Pancreas (tissue), 10 donors: ENCODE results near the gene CLCN2. TPM values are rescaled to one million over a fixed set of nuclear protein-coding genes. Genes with fewer than 3 reads are reported as not detected.
"Not testable (repeated sequence)": the region's sequence is repeated elsewhere in the genome, so short reads cannot be mapped to it uniquely, and the experiment has no call there.

Experiments used
- ATAC-seq, 4 donors: fragments of 200-7000 bp; cut with Tn5 transposase; one replicate each; pipeline versions ENCODE4 v1.8.0 to v1.9.1; 2020; ENCODE audit warnings: mild to moderate bottlenecking in 4 of 4, moderate library complexity in 4 of 4
- DNase-seq, 6 donors: peaks; one replicate each; pipeline ENCODE4 v3.0.0-alpha.2; 2020
- FAIRE-seq: peaks from 2 replicates; lab custom pipeline; 2012; peaks lifted over from hg19 to GRCh38; lab: Jason Lieb, UNC
- H3K27ac ChIP-seq, 4 donors: fragments of 200-600 bp; sonication (generic); 1 replicate in 3 of 4; 2 replicates in 1 of 4; pipeline versions ENCODE4 v1.5.0 to v1.8.0; 2020
- H3K27me3 ChIP-seq, 4 donors: fragments of 200-600 bp; one replicate each; pipeline ENCODE4 v1.8.0; 2021
- H3K36me3 ChIP-seq, 3 donors: fragments of 200-600 bp; sonication (generic) in 1 of 3; one replicate each; pipeline versions ENCODE4 v1.5.0 to v1.8.0; 2020 to 2021
- H3K4me1 ChIP-seq, 3 donors: fragments of 200-600 bp; one replicate each; pipeline ENCODE4 v1.8.0; 2021
- H3K4me3 ChIP-seq, 4 donors: fragments of 200-600 bp; sonication (generic) in 2 of 4; one replicate each; pipeline versions ENCODE4 v1.5.0 to v1.8.0; 2020 to 2021
- H3K9me3 ChIP-seq, 4 donors: fragments of 200-600 bp; one replicate each; pipeline ENCODE4 v1.8.0; 2021
- WGBS, 2 donors: extraction: QIAGEN DNeasy Blood & Tissue Kit; methylation state at CpG; one replicate each; pipeline ENCODE4 v1.1.7; 2013; 5-methylcytosine and 5-hydroxymethylcytosine counted together
- intact Hi-C, 3 donors: fragments of 100-400 bp; cut with DNase I; formaldehyde crosslinking; loops; one replicate each; pipeline versions ENCODE4 v1.11.1 to v1.14.2; 2022
- polyA plus RNA-seq, 2 donors: library from polyadenylated mRNA; stranded (reverse); fragments of 200-250 nt; gene quantifications; one replicate each; pipeline ENCODE4 v1.2.3, GENCODE V29; 2013
- total RNA-seq, 6 donors: library from RNA; stranded (reverse); fragmentation: NEBNext Ultra II Directional in 4 of 6; extraction: Animal tissue kit (Norgen Biotek cat#: 25700) in 4 of 6; gene quantifications; one replicate each; pipeline versions ENCODE4 v1.2.1 to v1.2.4, GENCODE V29; 2021 to 2023
- TF ChIP-seq, protein P1 (sequence below), 4 donors: fragments of 200-600 bp; sonication (generic) in 3 of 4; IDR thresholded peaks; one replicate each; pipeline versions ENCODE4 v1.5.0 to v1.8.0; 2021; ENCODE audit warnings: antibody characterized with exemption in 4 of 4
- donor health status: healthy with polysubstance abuse.
- donor health status: DM: no; HTN: no; CAD: no; lungs with moderate emphysema.
- donor health status: DM: no; HTN: no; CAD: no.
- donor health status: control.
- donor health status: control.
- donor health status: Bipolar disorder and iron deficiency.
- donor health status: DM: yes; HTN: yes; CAD: no.
- donor health status: DM: no; HTN: no; CAD: no.
- donor health status: DM: no; HTN: no; CAD: no.
- donor health status: DM: yes; HTN: yes; CAD: no.

Gene CLCN2
- total and polyA plus RNA-seq, 8 donors, result 4.9 to 25.5 (median 7.9) TPM

DNA sequence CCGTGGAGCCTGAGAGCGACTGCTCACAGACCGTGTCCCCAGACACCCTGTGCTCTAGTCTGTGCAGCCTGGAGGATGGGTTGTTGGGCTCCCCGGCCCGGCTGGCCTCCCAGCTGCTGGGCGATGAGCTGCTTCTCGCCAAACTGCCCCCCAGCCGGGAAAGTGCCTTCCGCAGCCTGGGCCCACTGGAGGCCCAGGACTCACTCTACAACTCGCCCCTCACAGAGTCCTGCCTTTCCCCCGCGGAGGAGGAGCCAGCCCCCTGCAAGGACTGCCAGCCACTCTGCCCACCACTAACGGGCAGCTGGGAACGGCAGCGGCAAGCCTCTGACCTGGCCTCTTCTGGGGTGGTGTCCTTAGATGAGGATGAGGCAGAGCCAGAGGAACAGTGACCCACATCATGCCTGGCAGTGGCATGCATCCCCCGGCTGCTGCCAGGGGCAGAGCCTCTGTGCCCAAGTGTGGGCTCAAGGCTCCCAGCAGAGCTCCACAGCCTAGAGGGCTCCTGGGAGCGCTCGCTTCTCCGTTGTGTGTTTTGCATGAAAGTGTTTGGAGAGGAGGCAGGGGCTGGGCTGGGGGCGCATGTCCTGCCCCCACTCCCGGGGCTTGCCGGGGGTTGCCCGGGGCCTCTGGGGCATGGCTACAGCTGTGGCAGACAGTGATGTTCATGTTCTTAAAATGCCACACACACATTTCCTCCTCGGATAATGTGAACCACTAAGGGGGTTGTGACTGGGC is 16.7 kb downstream of the CLCN2 start:
- intact Hi-C loops, result no loop called here
- no peaks in the 10 kb centered on the region for H3K27me3 ChIP-seq
- no peak for FAIRE-seq
- H3K27ac ChIP-seq, result peak overlapping the region in 1 of 4 donors; percentile 0
- no peaks in the 10 kb centered on the region for H3K4me1 ChIP-seq
- H3K9me3 ChIP-seq, result no peaks in the 10 kb centered on the region
- TF ChIP-seq, protein P1, sequence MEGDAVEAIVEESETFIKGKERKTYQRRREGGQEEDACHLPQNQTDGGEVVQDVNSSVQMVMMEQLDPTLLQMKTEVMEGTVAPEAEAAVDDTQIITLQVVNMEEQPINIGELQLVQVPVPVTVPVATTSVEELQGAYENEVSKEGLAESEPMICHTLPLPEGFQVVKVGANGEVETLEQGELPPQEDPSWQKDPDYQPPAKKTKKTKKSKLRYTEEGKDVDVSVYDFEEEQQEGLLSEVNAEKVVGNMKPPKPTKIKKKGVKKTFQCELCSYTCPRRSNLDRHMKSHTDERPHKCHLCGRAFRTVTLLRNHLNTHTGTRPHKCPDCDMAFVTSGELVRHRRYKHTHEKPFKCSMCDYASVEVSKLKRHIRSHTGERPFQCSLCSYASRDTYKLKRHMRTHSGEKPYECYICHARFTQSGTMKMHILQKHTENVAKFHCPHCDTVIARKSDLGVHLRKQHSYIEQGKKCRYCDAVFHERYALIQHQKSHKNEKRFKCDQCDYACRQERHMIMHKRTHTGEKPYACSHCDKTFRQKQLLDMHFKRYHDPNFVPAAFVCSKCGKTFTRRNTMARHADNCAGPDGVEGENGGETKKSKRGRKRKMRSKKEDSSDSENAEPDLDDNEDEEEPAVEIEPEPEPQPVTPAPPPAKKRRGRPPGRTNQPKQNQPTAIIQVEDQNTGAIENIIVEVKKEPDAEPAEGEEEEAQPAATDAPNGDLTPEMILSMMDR (IDR thresholded peaks at IDR 0.05), result no peak
- peak in 1 of 6 donors; percentile 77 for DNase-seq
- H3K36me3 ChIP-seq, result no peaks in the 10 kb centered on the region
- H3K4me3 ChIP-seq, result no peak overlapping the region
- whole genome bisulfite sequencing, 2 donors, result 85% methylated on average over 20 to 24 of the region's 24 CpGs
- ATAC-seq, result no peak

GRCh38 chr3:184343200-184343876 is 18.1 kb downstream of the CLCN2 start:
- H3K4me3 ChIP-seq, result no peak overlapping the region
- H3K9me3 ChIP-seq, result no peaks in the 10 kb centered on the region
- H3K36me3 ChIP-seq, result no peaks in the 10 kb centered on the region
- H3K4me1 ChIP-seq, result no peaks in the 10 kb centered on the region
- H3K27ac ChIP-seq, result no peak overlapping the region
- intact Hi-C loops, result no loop called here
- TF ChIP-seq, protein P1 (IDR thresholded peaks at IDR 0.05), result no peak
- no peak for ATAC-seq
- H3K27me3 ChIP-seq, result no peaks in the 10 kb centered on the region
- WGBS, 2 donors, result 80 to 82% methylated on average over 5 of the region's 5 CpGs
- DNase-seq, result no peak
- FAIRE-seq, result no peak

DNA sequence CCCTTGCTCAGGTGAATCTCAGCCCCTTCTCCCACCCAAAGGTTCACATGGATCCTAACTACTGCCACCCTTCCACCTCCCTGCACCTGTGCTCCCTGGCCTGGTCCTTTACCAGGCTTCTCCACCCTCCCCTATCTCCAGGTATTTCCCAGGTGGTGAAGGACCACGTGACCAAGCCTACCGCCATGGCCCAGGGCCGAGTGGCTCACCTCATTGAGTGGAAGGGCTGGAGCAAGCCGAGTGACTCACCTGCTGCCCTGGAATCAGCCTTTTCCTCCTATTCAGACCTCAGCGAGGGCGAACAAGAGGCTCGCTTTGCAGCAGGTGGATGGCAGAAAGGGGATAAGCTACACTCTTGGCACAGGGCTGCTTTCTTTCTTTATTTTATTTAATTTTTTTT is 19.5 kb downstream of the CLCN2 start:
- Histone ChIP-seq H3K4me1 (peaks cover 0 to 6% (median 0%) of the 10 kb centered on the region in 3 donors), H3K36me3 (no peaks in the 10 kb centered on the region), H3K9me3 (no peaks in the 10 kb centered on the region), H3K4me3 (no peak overlapping the region), H3K27ac (peak overlapping the region in 1 of 4 donors; percentile 22), H3K27me3 (no peaks in the 10 kb centered on the region)
- 54 to 58% methylated on average over 7 of the region's 7 CpGs for WGBS, 2 donors
- intact Hi-C loops, result no loop called here
- DNase-seq (peak in 5 of 6 donors; percentile 69 to 92 (median 88)), FAIRE-seq (no peak), ATAC-seq (peak; percentile 80 to 89 (median 82))
- TF ChIP-seq, protein P1 (IDR thresholded peaks at IDR 0.05), result no peak

- FAIRE-seq, H3K4me3 ChIP-seq, H3K36me3 ChIP-seq, intact Hi-C loops, H3K27me3 ChIP-seq, ATAC-seq, H3K9me3 ChIP-seq, DNase-seq, H3K27ac ChIP-seq: not testable (repeated sequence)
- H3K4me1 ChIP-seq, result peaks cover 0 to 11% (median 0%) of the 10 kb centered on the region in 3 donors
- 92 to 95% methylated on average over 19 of the region's 19 CpGs for WGBS, 2 donors
Measured at GRCh38 chr3:184339451-184340135, 21.8 kb downstream of the CLCN2 start.

DNA sequence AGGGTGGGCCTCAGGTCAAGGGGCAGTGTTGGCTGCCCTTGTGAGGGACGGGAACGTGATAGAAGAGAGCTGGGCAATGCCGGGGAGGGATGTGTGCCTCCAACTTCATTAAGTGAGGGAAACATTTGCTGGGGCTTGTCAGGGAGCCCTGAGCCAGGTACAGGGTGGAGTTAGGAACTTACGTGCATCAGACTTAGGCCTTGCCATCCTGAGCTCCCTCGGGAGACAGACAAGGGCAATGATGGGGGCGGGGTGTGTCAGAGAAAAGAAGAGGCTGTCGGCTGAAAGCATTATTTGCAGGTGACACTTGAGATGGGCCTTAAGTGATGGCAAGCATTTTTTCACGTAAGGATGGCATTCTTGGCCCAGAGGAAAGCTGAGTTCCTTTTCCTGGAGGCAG is 22.4 kb downstream of the CLCN2 start:
- Histone ChIP-seq H3K27ac (no peak overlapping the region), H3K36me3 (peaks cover 0 to 7% (median 0%) of the 10 kb centered on the region in 3 donors), H3K4me3 (peak overlapping the region in 1 of 4 donors; percentile 19), H3K4me1 (peaks cover 0 to 11% (median 0%) of the 10 kb centered on the region in 3 donors), H3K27me3 (no peaks in the 10 kb centered on the region), H3K9me3 (no peaks in the 10 kb centered on the region)
- intact Hi-C loops, result no loop called here
- TF ChIP-seq, protein P1 (IDR thresholded peaks at IDR 0.05), result no peak
- 79 to 81% methylated on average over 8 of the region's 8 CpGs for WGBS, 2 donors
- FAIRE-seq (no peak), DNase-seq (no peak), ATAC-seq (no peak)
